Esophagus (tissue), 2 donors: ENCODE data around the gene FEM1C. TPM values are rescaled to one million over a fixed set of nuclear protein-coding genes. Genes with fewer than 3 reads are reported as not detected.
A peak's percentile ranks its signal among the peaks of the same experiment; 100 is the strongest.

ENCODE experiments used
- H3K27ac ChIP-seq, 2 donors: one replicate each; pipeline ENCODE4 v1.5.1; 2013; ENCODE audit warnings: low read depth in 2 of 2, mild to moderate bottlenecking in 2 of 2, inconsistent platforms in 1 of 2, low read length in 1 of 2, moderate library complexity in 1 of 2
- H3K27me3 ChIP-seq, 2 donors: one replicate each; pipeline ENCODE4 v1.6.1; 2013; ENCODE audit warnings: low read length in 2 of 2, control low read depth in 1 of 2, mild to moderate bottlenecking in 1 of 2; ENCODE audit not compliant: insufficient read depth in 2 of 2, control insufficient read depth in 1 of 2
- H3K36me3 ChIP-seq, 2 donors: one replicate each; pipeline ENCODE4 v1.6.1; 2013; ENCODE audit warnings: low read length in 1 of 2; ENCODE audit not compliant: control insufficient read depth in 2 of 2, insufficient read depth in 2 of 2
- H3K4me1 ChIP-seq, 2 donors: one replicate each; pipeline ENCODE4 v1.6.1; 2013; ENCODE audit warnings: low read length in 1 of 2; ENCODE audit not compliant: control insufficient read depth in 2 of 2, insufficient read depth in 2 of 2
- H3K4me3 ChIP-seq, 2 donors: one replicate each; pipeline ENCODE4 v1.5.1; 2013; ENCODE audit warnings: low read length in 2 of 2, mild to moderate bottlenecking in 2 of 2, low read depth in 1 of 2, moderate library complexity in 1 of 2
- H3K9me3 ChIP-seq, 2 donors: one replicate each; pipeline ENCODE4 v1.6.1; 2013; ENCODE audit warnings: mild to moderate bottlenecking in 2 of 2, low read depth in 1 of 2, low read length in 1 of 2, moderate library complexity in 1 of 2; ENCODE audit not compliant: control insufficient read depth in 2 of 2, insufficient read depth in 1 of 2
- WGBS, 2 donors: extraction: QIAGEN DNeasy Blood & Tissue Kit; methylation state at CpG; one replicate each; pipeline ENCODE4 v1.1.7; 2013; 5-methylcytosine and 5-hydroxymethylcytosine counted together
- polyA plus RNA-seq, 2 donors: library from polyadenylated mRNA; stranded (reverse); fragments of 200-250 nt; gene quantifications; one replicate each; pipeline ENCODE4 v1.2.3, GENCODE V29; 2013
- donor health status: healthy with polysubstance abuse.
- donor health status: Bipolar disorder and iron deficiency.

FEM1C gene, protein sequence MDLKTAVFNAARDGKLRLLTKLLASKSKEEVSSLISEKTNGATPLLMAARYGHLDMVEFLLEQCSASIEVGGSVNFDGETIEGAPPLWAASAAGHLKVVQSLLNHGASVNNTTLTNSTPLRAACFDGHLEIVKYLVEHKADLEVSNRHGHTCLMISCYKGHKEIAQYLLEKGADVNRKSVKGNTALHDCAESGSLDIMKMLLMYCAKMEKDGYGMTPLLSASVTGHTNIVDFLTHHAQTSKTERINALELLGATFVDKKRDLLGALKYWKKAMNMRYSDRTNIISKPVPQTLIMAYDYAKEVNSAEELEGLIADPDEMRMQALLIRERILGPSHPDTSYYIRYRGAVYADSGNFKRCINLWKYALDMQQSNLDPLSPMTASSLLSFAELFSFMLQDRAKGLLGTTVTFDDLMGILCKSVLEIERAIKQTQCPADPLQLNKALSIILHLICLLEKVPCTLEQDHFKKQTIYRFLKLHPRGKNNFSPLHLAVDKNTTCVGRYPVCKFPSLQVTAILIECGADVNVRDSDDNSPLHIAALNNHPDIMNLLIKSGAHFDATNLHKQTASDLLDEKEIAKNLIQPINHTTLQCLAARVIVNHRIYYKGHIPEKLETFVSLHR
- polyA plus RNA-seq = 1 to 10 TPM; 4.6 to 6.8 TPM

DNA sequence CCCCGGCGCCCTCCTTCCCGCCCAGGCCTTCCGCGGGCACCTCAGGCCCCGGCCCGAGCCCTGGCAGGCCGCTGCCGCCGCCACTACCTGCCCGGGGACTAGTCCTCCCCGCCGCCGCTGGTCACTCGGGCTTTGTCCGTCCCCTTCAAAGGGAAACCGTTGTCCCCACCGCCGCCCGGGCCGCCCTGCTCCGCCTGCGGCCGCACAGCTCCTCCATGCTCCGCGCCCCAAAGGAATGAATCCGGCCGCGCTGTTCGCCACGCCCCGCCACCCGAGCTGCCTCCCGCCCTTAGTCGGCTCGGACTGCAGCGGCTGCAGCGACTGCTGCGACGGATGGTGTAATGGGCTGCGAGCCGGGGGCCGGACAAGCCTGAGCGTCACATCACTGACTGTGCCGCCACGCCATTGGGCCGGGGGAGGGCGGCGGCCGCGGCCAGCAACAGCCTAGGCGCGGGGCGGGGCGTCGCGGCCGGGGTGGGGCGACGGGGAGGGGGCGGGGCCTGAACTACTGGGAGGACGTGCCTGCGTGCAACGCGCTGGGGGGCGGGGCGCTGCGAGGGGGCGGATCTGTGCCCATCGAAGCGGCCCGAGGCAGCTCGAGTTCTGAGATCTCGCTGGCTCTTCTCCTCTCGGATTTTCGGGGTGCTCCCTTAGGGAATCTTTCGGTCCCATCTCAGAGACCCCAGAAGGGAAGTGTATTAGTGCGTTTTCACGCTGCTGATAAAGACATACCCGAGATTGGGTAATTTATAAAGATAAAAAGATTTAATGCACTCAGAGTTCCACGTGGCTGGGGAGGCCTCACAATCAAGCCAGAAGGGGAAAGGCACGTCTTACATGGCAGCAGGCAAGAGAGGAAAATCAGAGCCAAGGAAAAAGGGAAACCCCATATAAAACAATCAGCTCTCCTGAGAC, at the start of gene FEM1C:
TSS of gene FEM1C (minus strand) at position 340 of the 915 bp plus-strand sequence. CDS start 1,282 bp downstream, outside the sequence.
- Histone ChIP-seq H3K36me3 (no peaks in the 10 kb centered on the region), H3K4me1 (peaks cover 0 to 3% of the 10 kb centered on the region in 2 donors), H3K27ac (peak within 1 kb of the TSS; percentile 93 to 94), H3K9me3 (peaks cover 0 to 6% of the 10 kb centered on the region in 2 donors), H3K27me3 (no peaks in the 10 kb centered on the region), H3K4me3 (peak within 1 kb of the TSS; percentile 68 to 88)
- 1% methylated on average over 74 to 82 of the region's 82 CpGs for WGBS, 2 donors

DNA sequence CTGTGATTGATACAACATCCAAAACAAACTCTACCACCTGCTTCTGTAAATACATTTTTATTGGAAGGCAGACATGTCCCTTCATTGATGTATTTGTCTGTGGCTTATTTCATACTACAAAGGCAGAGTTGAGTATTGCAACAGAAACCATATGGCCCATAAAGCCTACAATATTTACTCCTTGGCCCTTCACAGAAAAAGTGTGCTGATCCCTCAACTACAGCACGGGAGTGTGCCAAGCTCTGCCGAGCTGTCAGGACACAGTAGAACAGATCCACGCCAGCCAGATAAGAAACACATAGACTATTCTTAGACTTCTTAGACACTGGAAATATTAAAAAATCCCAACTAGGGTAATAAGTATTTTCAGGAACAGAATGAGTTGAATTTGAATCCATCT, 44.5 kb upstream of the FEM1C start:
- H3K4me1 ChIP-seq = no peaks in the 10 kb centered on the region
- H3K27ac ChIP-seq = no peak overlapping the region
- WGBS, 2 donors = 65% methylated on average over 3 of the region's 3 CpGs
- no peaks in the 10 kb centered on the region for H3K36me3 ChIP-seq
- H3K27me3 ChIP-seq = no peaks in the 10 kb centered on the region
- no peak overlapping the region for H3K4me3 ChIP-seq
- H3K9me3 ChIP-seq = no peaks in the 10 kb centered on the region

DNA sequence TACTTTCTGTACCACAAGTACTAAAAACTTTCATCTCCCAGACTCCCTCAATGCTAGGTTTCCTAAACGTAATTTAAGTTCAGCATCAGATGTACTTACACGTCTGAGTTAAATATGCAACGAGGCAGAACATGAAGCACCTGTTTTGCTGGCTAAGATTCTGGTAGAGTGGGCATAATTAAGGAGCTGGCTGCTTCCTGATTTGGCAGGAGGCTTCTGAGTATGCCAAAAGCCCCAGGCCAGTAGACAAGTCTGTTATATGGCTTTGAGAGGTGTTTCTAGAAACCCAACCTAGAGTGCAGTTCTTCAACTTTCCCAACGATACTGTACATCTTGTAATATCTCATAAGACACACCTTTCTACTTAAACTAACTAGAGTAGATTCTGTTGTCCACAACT, 44.1 kb upstream of the FEM1C start:
- no peaks in the 10 kb centered on the region for H3K9me3 ChIP-seq
- no peaks in the 10 kb centered on the region for H3K27me3 ChIP-seq
- no peaks in the 10 kb centered on the region for H3K36me3 ChIP-seq
- H3K4me3 ChIP-seq = no peak overlapping the region
- no peaks in the 10 kb centered on the region for H3K4me1 ChIP-seq
- 50 to 68% methylated on average over 4 of the region's 4 CpGs for WGBS, 2 donors
- no peak overlapping the region for H3K27ac ChIP-seq

DNA sequence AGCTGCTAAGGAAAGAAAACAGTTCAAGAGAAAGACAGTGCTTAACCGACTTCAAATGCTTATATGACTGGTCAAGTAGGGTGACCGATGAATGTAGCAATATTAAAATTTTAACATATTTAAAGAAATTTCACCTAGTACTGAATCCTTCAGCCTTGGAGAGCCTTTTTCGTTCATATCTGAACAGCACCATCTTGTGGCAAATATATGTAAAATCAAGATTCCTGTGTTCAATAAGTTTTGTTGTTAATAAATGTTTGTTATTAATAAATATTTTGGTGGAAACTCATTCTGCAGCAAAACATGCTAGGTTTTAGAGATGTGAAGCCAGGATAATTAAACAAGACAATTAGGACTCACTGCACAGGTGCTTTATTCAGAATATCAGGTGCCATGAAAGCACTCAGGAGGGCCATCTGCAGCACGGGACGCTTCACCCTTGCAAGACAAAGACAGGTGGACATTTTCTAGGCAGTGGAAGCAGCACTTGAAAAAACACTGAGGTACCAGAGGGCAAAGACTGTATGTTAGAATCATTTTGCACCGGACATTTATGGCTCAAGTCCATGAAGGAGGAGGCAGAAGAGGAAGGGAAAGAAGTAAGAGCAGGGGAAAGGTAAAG, 42.1 kb upstream of the FEM1C start:
- Histone ChIP-seq H3K27ac (no peak overlapping the region), H3K4me1 (no peaks in the 10 kb centered on the region), H3K4me3 (no peak overlapping the region), H3K36me3 (no peaks in the 10 kb centered on the region), H3K27me3 (no peaks in the 10 kb centered on the region), H3K9me3 (no peaks in the 10 kb centered on the region)
- WGBS, 2 donors = 52 to 53% methylated on average over 6 of the region's 6 CpGs

DNA sequence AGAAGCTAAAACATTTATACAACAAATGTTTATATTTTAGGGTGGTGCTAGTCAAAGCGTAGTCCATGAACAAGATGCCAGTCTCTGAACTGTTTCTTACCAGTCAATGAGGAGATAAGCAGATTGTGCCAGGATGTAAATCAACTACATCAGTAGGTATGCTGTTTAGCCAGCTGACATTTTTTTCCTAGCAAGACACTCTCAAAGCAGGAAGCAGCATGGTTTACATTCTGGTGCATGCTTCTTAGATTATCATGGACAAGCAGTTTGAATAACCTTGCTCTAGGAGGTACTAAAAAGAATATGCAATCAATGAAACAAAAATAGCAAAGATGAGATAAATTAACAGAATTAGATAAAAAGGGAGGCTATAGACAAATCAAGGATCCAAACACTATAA, 40.7 kb upstream of the FEM1C start:
- Histone ChIP-seq H3K4me3 (no peak overlapping the region), H3K27ac (no peak overlapping the region), H3K4me1 (no peaks in the 10 kb centered on the region), H3K36me3 (no peaks in the 10 kb centered on the region), H3K27me3 (no peaks in the 10 kb centered on the region), H3K9me3 (no peaks in the 10 kb centered on the region)
- 78 to 90% methylated on average over 1 of the region's 1 CpG for WGBS, 2 donors

DNA sequence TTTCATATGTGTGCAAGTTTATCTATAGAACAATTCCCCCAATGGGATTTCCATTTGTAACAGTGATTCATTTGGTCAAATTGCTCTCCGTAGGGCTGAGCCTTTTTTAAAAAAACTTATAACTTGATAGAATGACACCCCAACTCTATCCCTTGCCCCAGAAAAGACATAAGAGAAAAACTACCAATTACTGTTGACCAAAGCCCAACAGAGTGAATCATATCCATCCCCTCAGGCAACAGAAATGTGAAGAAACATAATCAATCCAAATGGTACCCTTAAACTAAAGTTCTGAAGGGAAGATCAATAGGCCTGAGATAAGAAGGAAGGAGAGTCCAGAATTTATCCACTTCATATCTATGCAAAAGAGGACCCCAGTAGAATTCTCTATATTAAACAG, 39.9 kb upstream of the FEM1C start:
- WGBS, 2 donors = 78 to 88% methylated on average over 1 of the region's 1 CpG
- Histone ChIP-seq H3K4me3 (no peak overlapping the region), H3K27ac (no peak overlapping the region), H3K36me3 (no peaks in the 10 kb centered on the region), H3K4me1 (no peaks in the 10 kb centered on the region), H3K27me3 (no peaks in the 10 kb centered on the region), H3K9me3 (no peaks in the 10 kb centered on the region)

DNA sequence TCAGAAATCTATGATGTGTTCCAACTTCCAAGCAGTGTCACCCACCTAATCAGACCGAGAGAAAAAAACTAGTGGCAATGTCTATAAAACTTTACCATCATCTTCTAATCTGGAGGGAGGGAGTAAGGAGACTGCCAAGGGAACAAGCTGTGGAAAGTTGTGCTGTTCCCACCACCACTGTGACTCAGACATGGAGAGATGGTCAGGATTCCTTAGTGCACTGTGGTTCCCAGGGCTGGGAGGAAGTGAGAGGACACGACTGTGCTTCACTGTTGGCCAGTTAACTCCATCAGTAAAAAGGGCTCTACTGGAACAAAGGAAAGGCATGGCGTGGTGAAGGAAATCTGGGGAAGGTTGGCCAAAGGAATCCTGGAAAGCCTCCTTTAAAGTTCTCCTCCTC, 38.9 kb upstream of the FEM1C start:
- Histone ChIP-seq H3K36me3 (no peaks in the 10 kb centered on the region), H3K4me3 (no peak overlapping the region), H3K27ac (no peak overlapping the region), H3K27me3 (no peaks in the 10 kb centered on the region), H3K9me3 (no peaks in the 10 kb centered on the region), H3K4me1 (no peaks in the 10 kb centered on the region)
- WGBS, 2 donors = 78 to 80% methylated on average over 3 of the region's 3 CpGs

DNA sequence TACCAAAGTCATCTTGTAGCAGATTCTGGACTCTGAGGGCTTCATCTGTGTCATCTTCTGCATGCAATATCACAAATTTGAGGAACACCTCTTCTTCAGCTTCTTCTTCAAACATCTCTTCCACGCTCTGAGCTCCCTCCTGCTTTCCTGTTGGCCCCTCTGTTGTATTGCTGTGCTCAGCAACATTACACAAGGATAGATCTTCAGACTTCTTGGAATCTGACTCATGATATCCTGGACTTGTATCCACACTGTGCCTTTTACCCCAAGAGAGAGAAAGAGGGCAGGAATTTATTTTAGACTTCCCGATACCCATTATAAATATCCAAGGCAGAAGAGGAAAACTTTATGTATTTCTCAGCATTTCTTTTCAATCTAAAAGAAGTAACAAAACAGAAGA, 36.4 kb upstream of the FEM1C start:
- Histone ChIP-seq H3K4me3 (no peak overlapping the region), H3K27ac (no peak overlapping the region), H3K4me1 (no peaks in the 10 kb centered on the region), H3K9me3 (no peaks in the 10 kb centered on the region), H3K36me3 (no peaks in the 10 kb centered on the region), H3K27me3 (no peaks in the 10 kb centered on the region)
- WGBS, 2 donors = 96 to 97% methylated on average over 2 of the region's 2 CpGs

DNA sequence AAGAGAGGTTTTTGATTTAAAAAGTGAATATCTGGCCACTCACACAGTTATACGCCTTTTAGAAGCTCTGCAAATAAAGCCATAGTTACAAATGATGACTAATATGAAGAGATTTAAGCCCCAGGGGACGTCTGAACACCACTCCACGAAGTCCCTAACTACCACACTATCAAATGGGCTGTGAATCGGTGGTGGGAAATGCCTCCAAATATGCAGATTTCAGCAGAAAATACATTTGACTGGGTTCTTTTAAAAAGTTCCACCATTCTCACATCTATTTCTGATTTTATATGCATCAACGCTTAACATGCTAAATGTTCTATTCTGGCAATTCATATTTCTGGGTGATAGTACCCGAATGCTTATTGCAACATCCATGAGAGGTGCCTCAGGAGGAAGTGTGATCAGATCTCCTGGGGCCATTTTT, 35.2 kb upstream of the FEM1C start:
- H3K4me3 ChIP-seq = no peak overlapping the region
- no peak overlapping the region for H3K27ac ChIP-seq
- no peaks in the 10 kb centered on the region for H3K9me3 ChIP-seq
- H3K36me3 ChIP-seq = no peaks in the 10 kb centered on the region
- WGBS, 2 donors = 61 to 67% methylated on average over 6 of the region's 6 CpGs
- no peaks in the 10 kb centered on the region for H3K4me1 ChIP-seq
- H3K27me3 ChIP-seq = no peaks in the 10 kb centered on the region
